HG02642 (cell line): ENCODE data around the gene MRPS26.
"Not testable (repeated sequence)": the region's sequence is repeated elsewhere in the genome, so short reads cannot be mapped to it uniquely, and the experiment has no call there.

Source experiments
- ATAC-seq: cut with Tn5 transposase; IDR thresholded peaks from one replicate; pipeline ENCODE4 v1.9.1; 2021; ENCODE audit warnings: mild to moderate bottlenecking; ENCODE audit not compliant: unreplicated experiment, poor library complexity

The MRPS26 gene

DNA sequence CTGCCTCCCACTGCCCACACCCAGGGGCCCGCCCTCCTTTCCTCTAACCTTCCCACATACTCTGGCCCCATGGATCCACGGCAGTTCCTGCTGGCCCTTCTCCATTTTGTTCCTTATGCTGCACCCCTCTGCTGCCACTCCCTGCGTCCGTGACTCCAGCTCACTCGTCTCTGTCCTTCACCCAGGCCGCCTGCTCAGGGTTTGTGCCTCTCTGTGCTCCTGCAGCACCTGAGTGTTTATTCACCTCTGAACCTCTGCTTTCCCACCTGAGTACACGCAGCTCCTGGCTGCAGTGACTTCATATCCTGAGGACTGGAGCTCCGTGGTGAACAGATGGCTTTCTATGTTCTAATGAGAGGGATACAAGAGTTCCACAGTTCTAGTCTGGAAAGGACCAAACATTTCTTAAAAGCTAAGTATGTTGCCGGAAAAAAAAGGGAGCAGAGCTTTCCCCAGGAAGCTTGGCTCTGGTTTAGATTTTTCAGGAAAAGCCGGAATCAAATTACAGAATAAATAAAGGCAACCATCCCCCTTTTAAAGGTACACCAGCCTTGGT lies 3.9 kb upstream of the MRPS26 start:
- ATAC-seq = no peak

DNA sequence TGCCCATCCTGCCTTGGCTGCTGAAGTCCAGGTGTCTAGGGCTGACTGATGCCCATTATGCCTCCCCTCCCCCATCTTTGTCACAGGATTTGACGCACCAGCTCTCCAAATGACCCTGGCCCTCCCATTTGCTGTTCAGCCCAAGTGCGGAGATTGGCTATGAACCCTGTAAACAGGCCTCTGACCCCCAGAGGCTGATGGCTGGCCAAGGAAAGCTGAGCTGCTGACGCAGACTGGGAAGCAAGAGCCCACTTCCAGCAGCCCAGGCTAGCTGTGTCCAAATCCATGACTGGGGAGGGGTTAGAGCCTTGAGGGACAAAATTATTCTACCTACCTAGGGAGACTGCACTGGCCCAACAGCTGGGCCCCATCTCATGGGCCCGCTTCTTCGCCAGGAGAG lies 3.2 kb upstream of the MRPS26 start:
- no peak for ATAC-seq

DNA sequence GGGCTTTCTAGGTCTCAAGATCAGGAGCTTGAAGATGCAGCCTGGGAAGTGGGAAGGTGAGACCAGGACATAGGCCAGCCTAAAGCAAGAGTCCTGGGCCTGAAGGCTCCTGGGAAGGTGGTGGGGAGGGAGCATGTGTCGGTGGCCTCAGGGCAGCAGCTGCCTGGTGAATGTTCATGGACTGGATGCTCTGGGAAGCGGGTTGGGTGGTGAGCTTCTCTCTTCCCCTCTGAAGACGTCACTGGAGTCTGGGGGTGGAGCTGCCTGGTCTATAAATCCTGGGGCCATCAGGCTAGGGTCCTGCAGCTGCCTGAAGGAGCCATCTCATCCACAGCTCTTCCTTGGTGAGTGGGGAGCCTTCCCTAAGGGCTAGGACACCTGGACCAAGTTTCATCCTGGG lies 2.5 kb upstream of the MRPS26 start, which contains the start of gene GNRH2:
Gene GNRH2, plus strand, starts transcription at position 301 of the 400 bp plus-strand sequence. CDS start 793 bp downstream, outside the sequence.
- ATAC-seq = no peak

DNA sequence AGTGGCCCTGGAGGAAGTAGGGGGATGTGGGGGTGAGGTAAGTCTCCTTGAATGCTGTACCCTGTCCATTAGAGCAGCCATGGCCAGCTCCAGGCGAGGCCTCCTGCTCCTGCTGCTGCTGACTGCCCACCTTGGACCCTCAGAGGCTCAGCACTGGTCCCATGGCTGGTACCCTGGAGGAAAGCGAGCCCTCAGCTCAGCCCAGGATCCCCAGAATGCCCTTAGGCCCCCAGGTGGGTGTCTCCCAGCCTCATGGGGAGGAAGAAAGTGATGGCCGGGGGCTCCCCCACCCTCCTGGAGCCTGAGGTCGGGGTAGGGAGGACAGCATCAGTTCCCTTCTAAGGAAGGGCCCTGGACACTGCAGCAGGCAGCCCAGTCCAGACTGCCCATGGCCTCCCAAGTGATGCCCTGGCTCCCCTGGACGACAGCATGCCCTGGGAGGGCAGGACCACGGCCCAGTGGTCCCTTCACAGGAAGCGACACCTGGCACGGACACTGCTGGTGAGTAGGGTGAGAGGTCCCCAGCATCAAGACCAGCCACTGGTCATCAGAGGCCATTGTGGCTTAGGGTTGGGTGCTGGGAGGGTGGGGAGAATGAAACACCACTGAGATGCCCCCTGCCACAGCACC lies 1.4 kb upstream of the MRPS26 start:
- no peak for ATAC-seq

DNA sequence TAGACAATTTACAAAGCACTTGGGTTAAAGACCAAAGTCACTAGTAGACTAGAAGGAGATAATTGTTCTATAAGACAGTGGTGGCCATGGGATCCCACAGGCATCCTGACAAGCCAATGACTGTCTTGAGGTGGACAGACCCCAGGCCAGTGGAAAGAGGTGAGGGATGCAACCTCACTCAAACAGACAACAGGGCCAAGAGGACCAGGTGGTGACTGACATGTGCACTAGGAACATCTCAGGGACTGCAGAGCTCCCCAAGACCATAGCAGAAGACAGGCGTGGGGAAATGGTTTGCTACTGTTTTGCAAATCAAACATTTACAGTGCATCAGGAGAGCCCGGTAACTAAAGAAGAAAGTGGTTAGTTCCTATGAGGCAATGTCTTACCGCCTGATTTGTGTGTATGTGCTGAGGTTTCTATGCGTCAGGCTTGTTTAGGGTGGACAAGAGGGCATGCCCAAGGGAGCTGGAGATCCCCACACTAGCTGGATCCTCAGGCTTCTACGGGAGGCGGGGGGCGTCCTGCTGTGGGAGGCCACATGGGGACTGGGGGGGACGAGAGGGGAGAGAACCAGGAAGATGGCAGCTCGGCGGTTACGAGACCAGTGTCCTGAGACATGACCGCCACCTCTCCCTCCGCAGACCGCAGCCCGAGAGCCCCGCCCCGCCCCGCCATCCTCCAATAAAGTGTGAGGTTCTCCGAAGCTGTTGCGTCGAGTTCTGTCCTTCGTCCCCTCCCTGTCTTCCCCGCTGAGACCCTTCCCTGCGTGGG lies 623 bp upstream of the MRPS26 start:
- ATAC-seq = peak; percentile 46

DNA sequence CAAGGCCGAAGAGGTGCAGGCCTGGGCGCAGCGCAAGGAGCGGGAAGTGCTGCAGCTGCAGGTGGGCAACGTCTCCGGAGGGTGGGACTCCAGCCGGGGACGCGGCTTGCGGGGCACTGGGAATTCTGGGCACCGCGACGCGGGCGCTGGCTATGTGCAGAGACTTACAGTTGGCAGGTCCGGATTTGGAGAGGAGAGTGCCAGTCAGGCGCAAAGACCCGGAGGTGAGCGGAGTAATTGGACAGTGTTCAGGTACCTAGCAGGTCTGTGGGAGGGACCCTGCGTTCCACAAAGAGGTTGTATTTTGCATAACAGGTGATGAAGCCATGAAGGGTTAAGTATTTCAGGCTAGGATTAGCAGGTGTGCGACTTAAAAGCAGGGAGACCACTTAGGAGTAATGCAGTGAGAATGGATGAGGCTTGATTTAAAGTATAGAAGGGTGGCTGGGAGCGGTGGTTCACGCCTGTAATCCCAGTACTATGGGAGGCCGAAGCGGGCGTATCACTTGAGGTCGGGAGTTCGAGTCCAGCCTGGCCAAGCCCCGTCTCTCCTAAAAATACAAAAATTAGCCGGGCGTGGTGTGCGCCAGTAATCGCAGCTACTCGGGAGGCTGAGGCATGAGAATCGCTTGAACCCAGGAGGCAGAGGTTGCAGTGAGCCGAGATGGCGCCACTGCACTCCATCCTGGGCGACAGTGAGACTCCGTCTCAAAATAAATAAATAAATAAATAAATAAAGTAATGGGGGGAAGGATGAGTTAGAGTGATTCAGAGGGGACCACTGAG lies 1.0 kb downstream of the MRPS26 start:
- no peak for ATAC-seq

DNA sequence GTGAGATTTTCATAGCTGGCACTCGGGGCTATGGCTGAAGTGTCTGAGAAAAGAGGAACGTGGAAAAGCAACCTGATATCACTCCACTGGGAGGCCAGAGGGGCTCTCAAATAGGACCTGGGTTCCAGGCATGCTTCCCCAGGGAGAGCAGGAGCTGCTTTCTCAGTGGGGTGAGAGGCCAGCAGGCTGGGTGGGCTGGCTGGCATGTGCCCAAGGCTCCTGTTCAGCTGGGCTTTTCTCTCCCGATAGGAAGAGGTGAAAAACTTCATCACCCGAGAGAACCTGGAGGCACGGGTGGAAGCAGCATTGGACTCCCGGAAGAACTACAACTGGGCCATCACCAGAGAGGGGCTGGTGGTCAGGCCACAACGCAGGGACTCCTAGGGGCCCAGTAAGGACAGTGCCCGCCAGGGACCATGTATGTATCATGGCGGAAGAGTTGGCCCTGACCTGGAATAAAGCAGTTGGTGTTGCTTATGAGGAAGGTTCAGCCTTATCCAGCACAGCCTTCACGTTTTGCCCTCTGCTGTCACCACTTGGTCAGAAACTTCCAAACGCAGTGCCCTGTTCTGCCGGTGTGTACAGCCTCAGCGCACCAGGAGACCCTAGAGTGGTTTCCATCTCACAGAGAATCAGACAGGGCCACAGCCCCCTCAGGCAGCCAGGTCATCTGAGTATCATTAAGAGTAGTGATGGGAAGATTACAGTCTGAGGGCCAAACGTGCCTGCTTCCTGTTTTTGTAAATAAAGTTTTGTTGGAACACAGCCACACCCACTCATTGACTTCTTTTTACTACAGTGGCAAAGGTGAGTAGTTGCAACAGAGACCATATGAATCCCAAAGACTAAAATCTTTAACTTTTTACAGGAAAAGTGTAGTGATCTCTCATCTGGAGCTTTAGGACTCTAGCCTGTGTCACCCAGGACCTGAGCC lies 1.9 kb downstream of the MRPS26 start:
- ATAC-seq = no peak

DNA sequence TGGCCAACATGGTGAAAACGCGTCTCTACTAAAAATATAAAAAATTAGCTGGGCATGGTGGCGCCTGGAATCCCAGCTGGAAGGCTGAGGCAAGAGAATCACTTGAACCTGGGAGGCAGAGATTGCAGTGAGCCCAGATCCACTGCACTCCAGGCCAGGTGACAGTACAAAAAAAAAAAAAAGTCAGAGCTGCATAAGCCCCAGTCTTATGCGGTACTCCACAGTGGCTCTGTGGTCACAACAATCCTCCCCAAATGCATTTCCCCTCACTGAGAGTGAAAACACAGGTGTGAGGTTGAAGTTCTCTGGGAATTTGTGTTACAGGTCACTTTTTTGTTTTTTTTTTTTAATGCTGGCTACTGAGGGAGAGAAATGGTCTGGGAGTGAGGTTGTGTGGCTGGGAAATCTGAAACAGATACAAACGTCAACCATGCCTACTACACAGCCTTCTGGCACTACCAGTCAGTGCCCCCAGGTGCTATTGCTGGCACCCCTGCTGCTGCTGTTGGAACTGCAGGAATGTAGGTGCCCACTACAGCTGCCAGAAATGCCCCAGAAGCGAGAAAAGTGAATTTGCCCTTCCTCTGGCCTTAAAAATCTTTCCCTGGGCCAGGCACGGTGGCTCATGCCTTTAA lies 5.7 kb downstream of the MRPS26 start:
- ATAC-seq = no peak

DNA sequence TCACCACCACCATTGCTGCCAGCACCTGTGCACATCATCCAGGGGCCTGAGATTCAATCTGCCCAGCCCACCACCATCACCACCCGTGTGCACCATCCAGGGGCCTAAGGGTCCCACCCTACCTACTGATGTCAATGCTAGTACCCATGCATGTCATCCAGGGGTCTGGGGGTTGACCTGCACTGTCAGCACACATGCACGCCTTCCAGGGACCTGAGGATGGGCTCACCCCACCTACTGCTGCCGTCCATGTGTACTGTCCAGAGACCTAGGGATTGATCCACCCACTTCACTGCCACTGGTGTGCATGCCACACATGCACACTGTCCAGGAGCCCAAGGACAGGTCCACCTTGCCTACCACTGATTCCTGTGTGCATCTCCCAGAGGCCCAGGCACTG lies 13.6 kb downstream of the MRPS26 start:
- ATAC-seq = no peak

DNA sequence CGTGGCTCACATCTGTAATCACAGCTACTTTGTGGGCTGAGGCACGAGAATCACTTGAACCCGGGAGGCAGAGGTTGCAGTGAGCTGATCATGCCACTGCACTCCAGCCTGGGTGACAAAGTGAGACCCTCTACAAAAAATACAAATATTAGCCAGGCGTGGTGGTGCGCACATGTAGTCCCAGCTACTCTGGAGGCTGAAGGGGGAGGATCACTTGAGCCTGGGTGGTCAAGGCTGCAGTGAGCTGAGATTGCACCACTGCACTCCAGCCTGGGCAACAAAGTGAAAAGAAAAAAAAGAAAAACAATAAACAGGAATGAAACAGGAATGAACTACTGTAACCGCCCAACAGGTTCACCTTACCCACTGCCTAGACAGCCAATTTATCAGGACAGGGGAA lies 18.3 kb downstream of the MRPS26 start:
- not testable (repeated sequence) for ATAC-seq

DNA sequence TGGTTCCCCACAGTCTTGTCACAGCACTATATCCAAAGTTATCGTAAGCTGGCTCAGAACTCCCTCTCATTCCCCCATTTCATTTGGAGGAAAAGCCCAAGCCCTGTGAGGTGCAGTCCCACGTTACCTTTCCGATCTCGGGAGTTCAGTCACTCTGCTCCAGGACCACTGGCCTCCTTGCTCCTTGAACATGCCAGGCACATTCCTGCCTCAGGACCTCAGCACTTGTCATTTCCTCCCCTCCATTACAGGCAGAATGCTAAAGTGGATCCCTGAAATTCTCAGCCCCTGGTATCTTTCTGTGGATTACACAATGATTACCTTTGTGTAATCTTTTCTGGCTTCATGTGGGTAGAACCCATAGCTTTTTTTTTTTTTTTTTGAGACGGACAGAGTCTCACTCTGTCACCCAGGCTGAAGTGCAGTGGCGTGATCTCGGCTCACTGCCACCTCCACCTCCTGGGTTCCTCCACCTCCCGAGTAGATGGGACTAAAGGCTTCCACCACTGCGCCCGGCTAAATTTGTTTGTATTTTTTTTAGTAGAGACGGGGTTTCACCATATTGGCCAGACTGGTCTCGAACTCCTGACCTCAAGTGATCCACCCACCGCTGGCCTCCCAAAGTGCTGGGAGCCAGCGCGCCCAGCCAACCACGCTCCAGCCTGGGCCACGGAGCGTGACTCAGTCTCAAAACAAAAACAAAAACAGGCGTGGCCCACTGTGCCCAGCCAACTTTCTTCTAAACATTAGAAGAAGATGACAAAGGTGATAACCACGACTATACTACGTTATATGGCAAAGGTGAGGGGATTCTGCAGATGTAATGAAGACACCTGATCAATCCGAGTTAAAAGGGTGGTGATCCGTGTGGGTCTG lies 21.5 kb downstream of the MRPS26 start:
- ATAC-seq = no peak

DNA sequence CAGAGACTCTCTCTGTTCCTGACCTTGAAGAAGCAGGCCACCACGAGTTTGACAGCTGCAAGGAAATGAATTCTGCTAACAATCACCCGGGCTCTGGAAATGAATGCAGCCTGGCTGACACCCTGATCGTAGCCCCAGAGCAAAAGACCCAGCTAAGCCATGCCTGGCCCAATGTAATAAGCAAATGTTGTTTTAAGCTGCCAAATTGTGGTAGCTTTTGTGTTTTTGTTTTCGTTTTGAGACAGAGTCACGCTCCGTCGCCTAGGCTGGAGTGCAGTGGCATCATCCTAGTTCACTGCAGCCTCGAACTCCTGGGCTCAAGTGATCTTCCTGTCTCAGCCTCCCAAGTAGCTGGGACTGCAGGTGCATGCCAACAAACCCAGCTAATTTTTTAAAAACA lies 22.2 kb downstream of the MRPS26 start:
- no peak for ATAC-seq

DNA sequence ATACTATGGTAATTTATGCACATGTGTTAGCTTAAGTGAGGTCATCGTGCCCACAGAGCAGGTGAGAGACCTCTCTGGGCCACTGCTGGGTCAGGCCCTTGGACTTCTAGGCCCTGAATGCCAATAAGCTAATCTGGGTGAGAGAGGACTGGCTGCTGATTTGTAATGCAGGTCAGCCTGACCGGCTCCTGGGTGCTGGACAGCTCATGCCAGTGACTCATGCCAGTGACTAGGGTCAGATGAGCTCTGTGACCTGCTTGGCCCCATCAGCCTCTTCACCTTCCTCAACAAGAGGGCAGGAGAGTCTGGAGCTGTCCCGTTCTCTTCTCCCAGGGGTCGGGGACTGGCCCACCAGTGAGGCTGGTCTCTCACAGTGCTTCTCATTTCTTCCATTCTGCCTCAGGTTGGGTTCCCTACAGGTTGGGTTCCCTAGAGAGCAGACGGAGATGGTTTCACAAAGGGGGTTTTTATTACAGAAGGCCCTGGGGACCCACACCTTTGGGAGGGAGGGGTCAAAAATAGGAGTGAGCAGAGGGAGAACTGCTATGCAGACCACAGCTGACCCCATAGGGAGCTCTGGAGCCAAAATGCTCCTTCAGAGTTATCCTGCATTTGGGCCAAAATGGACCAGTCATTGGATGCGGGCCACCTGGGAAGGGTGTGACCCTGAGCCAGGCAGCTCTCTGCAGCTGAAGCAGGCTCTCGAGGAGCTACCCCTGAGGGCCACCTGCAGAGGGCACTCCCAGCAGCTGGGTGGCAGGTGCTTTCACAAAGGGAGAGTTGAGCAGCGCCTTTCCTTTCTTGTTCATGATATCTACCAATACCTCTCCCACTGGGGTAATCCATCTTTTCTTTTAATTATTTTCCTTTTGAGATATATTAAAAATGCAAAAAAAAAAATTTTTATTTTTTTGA lies 23.4 kb downstream of the MRPS26 start:
- ATAC-seq = no peak

DNA sequence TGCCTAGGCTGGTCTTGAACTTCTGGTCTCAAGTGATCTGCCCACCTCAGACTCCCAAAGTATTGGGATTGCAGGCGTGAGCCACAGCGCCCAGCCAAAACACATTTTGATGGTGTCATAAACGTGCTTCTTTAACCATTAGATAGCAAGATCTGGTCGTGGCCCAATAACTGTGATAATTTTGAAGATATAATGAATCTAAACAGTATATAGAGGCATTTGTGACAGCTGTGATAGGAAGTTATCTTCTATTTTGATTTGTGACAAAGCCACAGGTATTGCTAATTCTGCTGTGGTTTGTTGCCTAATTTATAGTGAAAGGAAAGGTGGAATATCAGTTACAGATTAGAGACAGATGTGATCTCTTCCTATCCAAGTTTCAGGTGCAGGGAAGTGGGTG lies 24.9 kb downstream of the MRPS26 start:
- no peak for ATAC-seq

DNA sequence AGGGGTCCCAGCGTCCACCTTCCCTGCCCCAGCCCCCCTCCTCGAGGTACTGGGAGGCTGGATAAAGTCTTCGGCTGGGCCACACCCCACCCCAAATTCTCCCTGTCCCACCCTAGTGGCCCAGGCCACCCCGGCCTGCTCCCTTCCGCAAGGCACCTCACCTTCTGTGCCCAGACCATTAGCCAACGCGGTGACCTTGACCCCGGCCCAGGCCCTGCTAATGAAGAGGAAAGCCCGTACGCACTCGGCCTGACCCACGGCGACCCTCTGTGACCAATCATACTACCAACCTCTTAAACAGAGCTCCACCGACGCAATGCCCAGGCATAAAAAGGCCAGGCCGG lies 25.4 kb downstream of the MRPS26 start:
- ATAC-seq = no peak

DNA sequence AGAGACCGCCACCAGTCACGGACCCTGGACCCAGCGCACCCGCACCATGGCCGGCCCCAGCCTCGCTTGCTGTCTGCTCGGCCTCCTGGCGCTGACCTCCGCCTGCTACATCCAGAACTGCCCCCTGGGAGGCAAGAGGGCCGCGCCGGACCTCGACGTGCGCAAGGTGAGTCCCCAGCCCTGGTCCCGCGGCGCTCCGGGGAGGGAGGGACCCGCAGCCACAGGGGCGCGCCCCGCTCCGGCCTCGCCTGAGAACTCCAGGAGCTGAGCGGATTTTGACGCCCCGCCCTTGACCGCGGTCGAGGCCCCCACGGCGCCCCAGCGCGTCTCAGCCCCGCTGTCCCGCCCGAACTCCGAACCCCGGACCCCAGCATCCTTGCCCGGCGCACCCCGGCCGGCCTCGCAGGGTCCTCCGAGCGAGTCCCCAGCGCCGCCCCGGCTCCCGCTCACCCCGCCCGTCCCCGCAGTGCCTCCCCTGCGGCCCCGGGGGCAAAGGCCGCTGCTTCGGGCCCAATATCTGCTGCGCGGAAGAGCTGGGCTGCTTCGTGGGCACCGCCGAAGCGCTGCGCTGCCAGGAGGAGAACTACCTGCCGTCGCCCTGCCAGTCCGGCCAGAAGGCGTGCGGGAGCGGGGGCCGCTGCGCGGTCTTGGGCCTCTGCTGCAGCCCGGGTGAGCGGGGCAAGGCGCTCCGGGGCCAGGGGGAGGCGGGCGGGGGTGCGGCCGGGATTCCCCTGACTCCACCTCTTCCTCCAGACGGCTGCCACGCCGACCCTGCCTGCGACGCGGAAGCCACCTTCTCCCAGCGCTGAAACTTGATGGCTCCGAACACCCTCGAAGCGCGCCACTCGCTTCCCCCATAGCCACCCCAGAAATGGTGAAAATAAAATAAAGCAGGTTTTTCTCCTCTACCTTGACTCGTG lies 26.0 kb downstream of the MRPS26 start, which contains the start of gene OXT:
Gene OXT, plus strand, starts transcription at position 11 of the 920 bp plus-strand sequence. Its CDS starts 36 bp downstream, at position 47.
- no peak for ATAC-seq
